HG02938 (cell line): ENCODE measurements around the gene CHST11.
"Not testable (repeated sequence)": the region's sequence is repeated elsewhere in the genome, so short reads cannot be mapped to it uniquely, and the experiment has no call there.

Experiments used
- ATAC-seq: cut with Tn5 transposase; IDR thresholded peaks from one replicate; pipeline ENCODE4 v1.9.1; 2021; ENCODE audit warnings: mild to moderate bottlenecking, moderate library complexity; ENCODE audit not compliant: unreplicated experiment

Gene CHST11

GRCh38 chr12:104729610-104730446 is 273.1 kb downstream of the CHST11 start:
- ATAC-seq: no peak

- ATAC-seq: no peak
These were observed 274.0 kb downstream of the CHST11 start for GRCh38 chr12:104730763-104731162.

GRCh38 chr12:104733717-104734175 is 277.0 kb downstream of the CHST11 start:
- no peak for ATAC-seq

- no peak for ATAC-seq
These were observed 277.9 kb downstream of the CHST11 start for GRCh38 chr12:104734541-104735095.

- ATAC-seq: no peak
These were observed 279.1 kb downstream of the CHST11 start for GRCh38 chr12:104735801-104736200.

GRCh38 chr12:104736307-104736706 is 279.6 kb downstream of the CHST11 start:
- ATAC-seq: no peak

- no peak for ATAC-seq
These were observed 280.4 kb downstream of the CHST11 start for GRCh38 chr12:104737113-104737512.

GRCh38 chr12:104737791-104738301 is 281.1 kb downstream of the CHST11 start:
- no peak for ATAC-seq

GRCh38 chr12:104738331-104738730 is 281.6 kb downstream of the CHST11 start:
- ATAC-seq: no peak

GRCh38 chr12:104738776-104739642 is 282.3 kb downstream of the CHST11 start:
- no peak for ATAC-seq

GRCh38 chr12:104740668-104741067 is 283.9 kb downstream of the CHST11 start:
- ATAC-seq: peak; percentile 62

GRCh38 chr12:104741077-104741476 is 284.3 kb downstream of the CHST11 start:
- ATAC-seq: no peak

GRCh38 chr12:104741497-104742367 is 285.0 kb downstream of the CHST11 start:
- ATAC-seq: no peak

GRCh38 chr12:104742551-104743201 is 285.9 kb downstream of the CHST11 start:
- ATAC-seq: no peak

GRCh38 chr12:104743202-104743580 is 286.4 kb downstream of the CHST11 start:
- no peak for ATAC-seq

- ATAC-seq: not testable (repeated sequence)
These were observed 287.2 kb downstream of the CHST11 start for GRCh38 chr12:104743753-104744548.

GRCh38 chr12:104746467-104747088 is 289.8 kb downstream of the CHST11 start:
- no peak for ATAC-seq

- no peak for ATAC-seq
These were observed 290.6 kb downstream of the CHST11 start for GRCh38 chr12:104747330-104747729.
